Measurements from ENCODE around the gene L3MBTL1.

DNA sequence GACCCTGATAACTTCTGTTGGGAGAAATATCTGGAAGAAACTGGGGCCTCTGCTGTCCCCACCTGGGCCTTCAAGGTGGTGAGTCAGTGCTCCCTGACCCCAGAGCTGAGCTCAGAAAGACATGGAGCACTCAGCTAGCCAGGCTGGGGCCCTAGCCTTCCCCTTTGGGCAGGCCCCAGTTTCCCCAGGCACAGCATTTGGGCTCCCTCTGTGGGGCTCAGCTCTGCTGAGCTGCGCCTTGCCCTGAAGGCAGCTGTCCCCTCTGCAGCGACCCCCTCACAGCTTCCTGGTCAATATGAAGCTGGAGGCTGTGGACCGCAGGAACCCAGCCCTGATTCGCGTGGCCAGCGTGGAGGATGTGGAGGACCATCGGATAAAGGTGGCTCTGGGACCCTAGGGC lies 26.5 kb downstream of the L3MBTL1 start:
- TF ChIP-seq, protein P1, sequence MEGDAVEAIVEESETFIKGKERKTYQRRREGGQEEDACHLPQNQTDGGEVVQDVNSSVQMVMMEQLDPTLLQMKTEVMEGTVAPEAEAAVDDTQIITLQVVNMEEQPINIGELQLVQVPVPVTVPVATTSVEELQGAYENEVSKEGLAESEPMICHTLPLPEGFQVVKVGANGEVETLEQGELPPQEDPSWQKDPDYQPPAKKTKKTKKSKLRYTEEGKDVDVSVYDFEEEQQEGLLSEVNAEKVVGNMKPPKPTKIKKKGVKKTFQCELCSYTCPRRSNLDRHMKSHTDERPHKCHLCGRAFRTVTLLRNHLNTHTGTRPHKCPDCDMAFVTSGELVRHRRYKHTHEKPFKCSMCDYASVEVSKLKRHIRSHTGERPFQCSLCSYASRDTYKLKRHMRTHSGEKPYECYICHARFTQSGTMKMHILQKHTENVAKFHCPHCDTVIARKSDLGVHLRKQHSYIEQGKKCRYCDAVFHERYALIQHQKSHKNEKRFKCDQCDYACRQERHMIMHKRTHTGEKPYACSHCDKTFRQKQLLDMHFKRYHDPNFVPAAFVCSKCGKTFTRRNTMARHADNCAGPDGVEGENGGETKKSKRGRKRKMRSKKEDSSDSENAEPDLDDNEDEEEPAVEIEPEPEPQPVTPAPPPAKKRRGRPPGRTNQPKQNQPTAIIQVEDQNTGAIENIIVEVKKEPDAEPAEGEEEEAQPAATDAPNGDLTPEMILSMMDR (optimal IDR thresholded peaks at IDR 0.05 in 1 of 3, IDR thresholded peaks at IDR 0.05 in 1 of 3, conservative IDR thresholded peaks at IDR 0.05 in 1 of 3; ENCODE audit: extremely low read depth in 1 of 3, insufficient read depth in 2 of 3, low read length in 3 of 3): no peak
- no peak for TF ChIP-seq EZH2 (IDR thresholded peaks at IDR 0.05; ENCODE audit: low read length)

Measured in keratinocyte (primary cell).